Stimulated activated CD4-positive, alpha-beta T cell treated with anti-CD3 and anti-CD28 coated beads, Interleukin-15, amount 100 ng/mL, for 48 hours (primary cell): ENCODE results near the gene CCDC182.

Experiments used
- DNase-seq, 2 donors: peaks; one replicate each; pipeline ENCODE4 v3.0.0-alpha.2; 2020; ENCODE audit warnings: low read depth in 2 of 2

The CCDC182 gene

GRCh38 chr17:57745242-57745641 is at the start of gene CCDC182:
Gene CCDC182 (minus strand): TSS chr17:57745299. CDS start chr17:57745272, 27 bp downstream.
- no peak for DNase-seq

GRCh38 chr17:57794841-57795240 is 49.7 kb upstream of the CCDC182 start:
- no peak for DNase-seq

- DNase-seq = no peak
Observed at GRCh38 chr17:57788725-57789124, 43.6 kb upstream of the CCDC182 start.

- no peak for DNase-seq
Observed at GRCh38 chr17:57785022-57785421, 39.9 kb upstream of the CCDC182 start.

GRCh38 chr17:57784226-57784895 is 39.3 kb upstream of the CCDC182 start:
- DNase-seq = no peak

GRCh38 chr17:57783338-57783742 is 38.2 kb upstream of the CCDC182 start:
- peak; percentile 60 to 77 for DNase-seq

GRCh38 chr17:57782647-57783337 is 37.7 kb upstream of the CCDC182 start:
- no peak for DNase-seq

- DNase-seq = no peak
Observed at GRCh38 chr17:57782062-57782490, 37.0 kb upstream of the CCDC182 start.

GRCh38 chr17:57781386-57782061 is 36.4 kb upstream of the CCDC182 start:
- DNase-seq = no peak

GRCh38 chr17:57779706-57780105 is 34.6 kb upstream of the CCDC182 start:
- DNase-seq = no peak

GRCh38 chr17:57778306-57778705 is 33.2 kb upstream of the CCDC182 start:
- DNase-seq = no peak

GRCh38 chr17:57776366-57776765 is 31.3 kb upstream of the CCDC182 start:
- no peak for DNase-seq

GRCh38 chr17:57774872-57775271 is 29.8 kb upstream of the CCDC182 start:
- DNase-seq = no peak

- DNase-seq = no peak
Observed at GRCh38 chr17:57773557-57773956, 28.5 kb upstream of the CCDC182 start.

- no peak for DNase-seq
Observed at GRCh38 chr17:57772774-57773173, 27.7 kb upstream of the CCDC182 start.

- DNase-seq = no peak
Observed at GRCh38 chr17:57767561-57767960, 22.5 kb upstream of the CCDC182 start.

GRCh38 chr17:57766318-57766943 is 21.3 kb upstream of the CCDC182 start:
- DNase-seq = no peak

- DNase-seq = no peak
Observed at GRCh38 chr17:57762452-57763395, 17.6 kb upstream of the CCDC182 start.

GRCh38 chr17:57761887-57762286 is 16.8 kb upstream of the CCDC182 start:
- no peak for DNase-seq

GRCh38 chr17:57760046-57760445 is 14.9 kb upstream of the CCDC182 start:
- DNase-seq = no peak

GRCh38 chr17:57758654-57759053 is 13.6 kb upstream of the CCDC182 start:
- no peak for DNase-seq
